Right ventricle myocardium superior (tissue), 1 donor: Measurements from ENCODE around the gene VAPB. TPM values are rescaled to one million over a fixed set of nuclear protein-coding genes. Genes with fewer than 3 reads are reported as not detected.

Experiments used
- ATAC-seq: fragments of 200-7000 bp; cut with Tn5 transposase; one replicate; pipeline ENCODE4 v1.9.1; 2020; ENCODE audit warnings: mild to moderate bottlenecking; ENCODE audit not compliant: poor library complexity
- DNase-seq: peaks from one replicate; pipeline ENCODE4 v3.0.0-alpha.2; 2020
- intact Hi-C: fragments of 100-400 bp; cut with DNase I; formaldehyde crosslinking; loops from one replicate; pipeline ENCODE4 v1.11.2; 2022
- total RNA-seq: library from RNA; stranded (reverse); fragmentation: NEBNext Ultra II Directional; extraction: Animal tissue kit (Norgen Biotek cat#: 25700); gene quantifications from one replicate; pipeline ENCODE4 v1.2.1, GENCODE V29; 2021
- donor health status: DM: no; HTN: yes; CAD: no; lungs with severe emphysema.

Gene VAPB
- total RNA-seq, 1 donor from 2014 or later: 66.7 TPM

GRCh38 chr20:58492795-58493524 lies 103.9 kb downstream of the VAPB start:
- ATAC-seq (no peak), DNase-seq (no peak)
- intact Hi-C loops: no loop called here

- DNase-seq: no peak
- intact Hi-C loops: no loop called here
- no peak for ATAC-seq
Measured at GRCh38 chr20:58494923-58495622, 106.0 kb downstream of the VAPB start.

- ATAC-seq (no peak), DNase-seq (no peak)
- intact Hi-C loops: no loop called here
Measured at GRCh38 chr20:58495623-58496428, 106.8 kb downstream of the VAPB start.

- DNase-seq (no peak), ATAC-seq (no peak)
- intact Hi-C loops: no loop called here
Measured at GRCh38 chr20:58496429-58496769, 107.4 kb downstream of the VAPB start.

- ATAC-seq (no peak), DNase-seq (no peak)
- intact Hi-C loops: no loop called here
Measured at GRCh38 chr20:58497076-58497641, 108.1 kb downstream of the VAPB start.

GRCh38 chr20:58497724-58498469 lies 108.9 kb downstream of the VAPB start:
- no peak for DNase-seq
- ATAC-seq: no peak
- intact Hi-C loops: no loop called here

- no peak for DNase-seq
- no peak for ATAC-seq
- intact Hi-C loops: no loop called here
Measured at GRCh38 chr20:58498470-58499068, 109.5 kb downstream of the VAPB start.

- intact Hi-C loops: no loop called here
- ATAC-seq (no peak), DNase-seq (no peak)
Measured at GRCh38 chr20:58500256-58500655, 111.2 kb downstream of the VAPB start.

Other genes with a start within 250 kb of the VAPB start
- not detected for gene ANKRD60, start 160.6 kb upstream of the VAPB start, total RNA-seq
- gene RAB22A, start 79.5 kb upstream of the VAPB start, total RNA-seq: 5.8 TPM
- gene APCDD1L, start 126.2 kb downstream of the VAPB start, total RNA-seq: 0.54 TPM